Germinal center (tissue), 1 donor: Measurements from ENCODE around the gene MROH2A.

Source experiments
- DNase-seq: peaks from one replicate; pipeline ENCODE4 v3.0.0; 2012; ENCODE audit warnings: mixed read lengths, low spot score

The MROH2A gene

GRCh38 chr2:233766416-233766815, 11.7 kb upstream of the MROH2A start:
- DNase-seq: no peak

GRCh38 chr2:233768076-233768475, 10.1 kb upstream of the MROH2A start:
- no peak for DNase-seq

GRCh38 chr2:233769260-233769659, 8.9 kb upstream of the MROH2A start:
- DNase-seq: no peak

GRCh38 chr2:233772153-233772552, 6.0 kb upstream of the MROH2A start:
- no peak for DNase-seq

GRCh38 chr2:233772583-233772982, 5.5 kb upstream of the MROH2A start:
- DNase-seq: no peak

GRCh38 chr2:233773854-233774253, 4.3 kb upstream of the MROH2A start:
- DNase-seq: no peak

- DNase-seq: no peak
Measured at GRCh38 chr2:233775414-233775813, 2.7 kb upstream of the MROH2A start.

- DNase-seq: no peak
Measured at GRCh38 chr2:233779722-233780121, 1.6 kb downstream of the MROH2A start.

- no peak for DNase-seq
Measured at GRCh38 chr2:233780771-233781170, 2.6 kb downstream of the MROH2A start.

GRCh38 chr2:233789554-233789953, 11.4 kb downstream of the MROH2A start:
- DNase-seq: no peak

GRCh38 chr2:233791151-233791882, 13.2 kb downstream of the MROH2A start:
- DNase-seq: no peak

GRCh38 chr2:233791883-233792329, 13.8 kb downstream of the MROH2A start:
- no peak for DNase-seq

- no peak for DNase-seq
Measured at GRCh38 chr2:233792720-233793119, 14.6 kb downstream of the MROH2A start.

GRCh38 chr2:233793465-233794127, 15.5 kb downstream of the MROH2A start:
- no peak for DNase-seq

GRCh38 chr2:233794128-233794658, 16.1 kb downstream of the MROH2A start:
- DNase-seq: no peak

- no peak for DNase-seq
Measured at GRCh38 chr2:233795735-233796171, 17.6 kb downstream of the MROH2A start.

GRCh38 chr2:233796254-233796653, 18.1 kb downstream of the MROH2A start:
- no peak for DNase-seq

GRCh38 chr2:233798335-233799086, 20.4 kb downstream of the MROH2A start:
- no peak for DNase-seq

GRCh38 chr2:233799087-233799665, 21.0 kb downstream of the MROH2A start:
- no peak for DNase-seq

GRCh38 chr2:233799716-233800115, 21.6 kb downstream of the MROH2A start:
- DNase-seq: no peak

- DNase-seq: no peak
Measured at GRCh38 chr2:233800208-233800607, 22.1 kb downstream of the MROH2A start.
